Endodermal cell (in vitro differentiated cells): ENCODE data around the gene MIA3. TPM values are rescaled to one million over a fixed set of nuclear protein-coding genes. Genes with fewer than 3 reads are reported as not detected.
A peak's percentile ranks its signal among the peaks of the same experiment; 100 is the strongest.

Source experiments
- DNase-seq: peaks from one replicate; pipeline ENCODE4 v3.0.0-alpha.2; 2017
- H3K27ac ChIP-seq: 2 replicates; pipeline ENCODE4 v1.5.1; 2013; ENCODE audit warnings: mild to moderate bottlenecking, low read depth, low read length, moderate library complexity
- H3K27me3 ChIP-seq: 2 replicates; pipeline ENCODE4 v1.6.1; 2013; ENCODE audit warnings: mild to moderate bottlenecking, low read length, moderate library complexity; ENCODE audit not compliant: insufficient read depth, control insufficient read depth, poor library complexity, severe bottlenecking
- H3K36me3 ChIP-seq: 2 replicates; pipeline ENCODE4 v1.7.0; 2013; ENCODE audit warnings: mild to moderate bottlenecking, low read length, moderate library complexity; ENCODE audit not compliant: control insufficient read depth, insufficient read depth
- H3K4me1 ChIP-seq: one replicate; pipeline ENCODE4 v1.7.0; 2013; ENCODE audit warnings: low read length; ENCODE audit not compliant: control insufficient read depth, insufficient read depth
- H3K4me3 ChIP-seq: 2 replicates; pipeline ENCODE4 v1.5.1; 2013; ENCODE audit warnings: mild to moderate bottlenecking, low read length, moderate library complexity
- H3K9ac ChIP-seq: 2 replicates; pipeline ENCODE4 v1.6.1; 2013; ENCODE audit warnings: mild to moderate bottlenecking, low read length, moderate library complexity; ENCODE audit not compliant: poor library complexity, severe bottlenecking; ENCODE audit errors: extremely low read depth
- H3K9me3 ChIP-seq: 2 replicates; pipeline ENCODE4 v1.6.1; 2013; ENCODE audit warnings: mild to moderate bottlenecking, low read length, moderate library complexity; ENCODE audit not compliant: control insufficient read depth
- H3K27ac Mint-ChIP-seq: 2 replicates; pipeline ENCODE4 v1.8.0; 2020; ENCODE audit warnings: mixed read lengths
- H3K27me3 Mint-ChIP-seq: 2 replicates; pipeline ENCODE4 v1.8.0; 2021; ENCODE audit warnings: mild to moderate bottlenecking, mixed read lengths; ENCODE audit not compliant: insufficient read depth
- H3K36me3 Mint-ChIP-seq: 2 replicates; pipeline ENCODE4 v1.8.0; 2020; ENCODE audit warnings: low read depth, mixed read lengths
- H3K4me1 Mint-ChIP-seq: 2 replicates; pipeline ENCODE4 v1.8.0; 2020; ENCODE audit warnings: mixed read lengths
- H3K4me3 Mint-ChIP-seq: 2 replicates; pipeline ENCODE4 v1.8.0; 2020; ENCODE audit warnings: mild to moderate bottlenecking, moderate library complexity, mixed read lengths
- H3K9me3 Mint-ChIP-seq: 2 replicates; pipeline ENCODE4 v1.8.0; 2020; ENCODE audit warnings: mild to moderate bottlenecking, mixed read lengths
- CTCF ChIP-seq: fragments of 200-600 bp; sonication (generic); conservative IDR thresholded peaks from 2 replicates; pipeline ENCODE4 v1.5.0; 2021; ENCODE audit warnings: antibody characterized with exemption, mild to moderate bottlenecking
- WGBS, 2 experiments: methylation state at CpG; one replicate each; pipeline versions ENCODE4 v1.1.5 to v1.1.7; 2013; ENCODE audit warnings: missing lambda C conversion rate in 2 of 2, mixed read lengths in 1 of 2; ENCODE audit not compliant: insufficient coverage in 1 of 2, insufficient read length in 1 of 2; 5-methylcytosine and 5-hydroxymethylcytosine counted together
- long read RNA-seq, 4 experiments: library from polyadenylated mRNA in 2 of 4; library from RNA in 1 of 4; library from capped mRNA in 1 of 4; stranded (forward) in 3 of 4; unstranded in 1 of 4; transcript quantifications; one replicate each; pipeline ENCODE4 v2.0.0, GENCODE V29; 2020 to 2021; ENCODE audit warnings: inconsistent platforms in 1 of 4
- polyA plus RNA-seq, 2 experiments: library from polyadenylated mRNA; stranded (reverse); fragments of 50-300 nt; gene quantifications; one replicate each; pipeline ENCODE4 v1.2.3, GENCODE V29; 2013
- total RNA-seq, 2 donors: library from RNA; stranded (reverse); fragmentation: NEBNext Ultra II Directional in 1 of 2; extraction: Animal tissue kit (Norgen Biotek cat#: 25700) in 1 of 2; gene quantifications; 2 replicates in 1 of 2; 3 replicates in 1 of 2; pipeline ENCODE4 v1.2.1, GENCODE V29; 2021

MIA3 gene
- total RNA-seq: 10 to 100 TPM; 69.9 to 76.8 TPM
- 48.0 TPM for polyA plus RNA-seq (2013, experiment 1 of 2)
- 47.7 TPM for polyA plus RNA-seq (2013, experiment 2 of 2)
- long read RNA-seq, experiment 1, partial matches to known transcripts: 8 of 18 reads
- long read RNA-seq, experiment 1, other reads (novel, unspliced or antisense): 8 of 18 reads
- long read RNA-seq, experiment 2, full-length matches to known transcripts: 30 of 67 reads
- long read RNA-seq, experiment 2, partial matches to known transcripts: 26 of 67 reads
- long read RNA-seq, experiment 2, other reads (novel, unspliced or antisense): 11 of 67 reads
- long read RNA-seq, experiment 3, full-length matches to known transcripts: 32 of 97 reads
- long read RNA-seq, experiment 3, partial matches to known transcripts: 52 of 97 reads
- long read RNA-seq, experiment 3, other reads (novel, unspliced or antisense): 13 of 97 reads
- long read RNA-seq, experiment 4, transcript MIA3-201 (23 exons, 2,735 nt): major isoform, 5 of 10 reads
- long read RNA-seq, experiment 4, partial matches to known transcripts: 3 of 10 reads
- long read RNA-seq, experiment 4, other reads (novel, unspliced or antisense): 2 of 10 reads

- peak within 1 kb of the TSS; percentile 93 for H3K27ac Mint-ChIP-seq
- H3K36me3 Mint-ChIP-seq: peaks cover 21% of the 10 kb centered on the region
- H3K27me3 Mint-ChIP-seq: peaks cover 30% of the 10 kb centered on the region
- H3K4me1 Mint-ChIP-seq: peaks cover 15% of the 10 kb centered on the region
- peak within 1 kb of the TSS; percentile 93 for H3K4me3 Mint-ChIP-seq
- no peaks in the 10 kb centered on the region for H3K9me3 Mint-ChIP-seq
- peaks cover 36% of the 10 kb centered on the region for H3K27me3 ChIP-seq
- no peak for TF ChIP-seq CTCF
- no peaks in the 10 kb centered on the region for H3K9me3 ChIP-seq
- peaks cover 19% of the 10 kb centered on the region for H3K36me3 ChIP-seq
- H3K4me1 ChIP-seq: no peaks in the 10 kb centered on the region
- peak within 1 kb of the TSS; percentile 94 for H3K4me3 ChIP-seq
- no peak for DNase-seq
- H3K27ac ChIP-seq: no peak within 1 kb of the TSS
- H3K9ac ChIP-seq: peak within 1 kb of the TSS; percentile 68
- 0% methylated on average over 28 to 74 of the region's 81 CpGs for WGBS, 2 experiments
These were observed at the start of gene MIA3 for GRCh38 chr1:222618001-222618879. Gene MIA3, plus strand, starts transcription at chr1:222618097. Its CDS starts 14 bp downstream, at chr1:222618111.

- Histone ChIP-seq H3K4me1 (no peaks in the 10 kb centered on the region), H3K27me3 (peaks cover 17% of the 10 kb centered on the region), H3K27ac (no peak overlapping the region), H3K4me3 (no peak overlapping the region), H3K9ac (no peak overlapping the region), H3K36me3 (peaks cover 75% of the 10 kb centered on the region), H3K9me3 (peaks cover 22% of the 10 kb centered on the region)
- no peak for DNase-seq
- peaks cover 69% of the 10 kb centered on the region for H3K36me3 Mint-ChIP-seq
- H3K4me1 Mint-ChIP-seq: no peaks in the 10 kb centered on the region
- no peaks in the 10 kb centered on the region for H3K27me3 Mint-ChIP-seq
- no peak for TF ChIP-seq CTCF
- no peaks in the 10 kb centered on the region for H3K9me3 Mint-ChIP-seq
- no peak overlapping the region for H3K27ac Mint-ChIP-seq
- WGBS, 2 experiments: 90% methylated on average over 1 of the region's 1 CpG; no CpG with 5 or more reads in 1 of the 2 experiments
- no peak overlapping the region for H3K4me3 Mint-ChIP-seq
These were observed 47.1 kb upstream of the MIA3 start for GRCh38 chr1:222570837-222571236.

GRCh38 chr1:222579316-222579715 is 38.6 kb upstream of the MIA3 start:
- 94 to 100% methylated on average over 3 of the region's 3 CpGs for WGBS, 2 experiments
- TF ChIP-seq CTCF: no peak

More at GRCh38 chr1:222579316-222579715, 38.6 kb upstream of the MIA3 start:
- H3K9me3 ChIP-seq: no peaks in the 10 kb centered on the region
- H3K36me3 ChIP-seq: peaks cover 56% of the 10 kb centered on the region
- Mint-ChIP-seq H3K36me3 (peaks cover 66% of the 10 kb centered on the region), H3K4me3 (no peak overlapping the region), H3K4me1 (peaks cover 8% of the 10 kb centered on the region), H3K27me3 (no peaks in the 10 kb centered on the region), H3K27ac (no peak overlapping the region), H3K9me3 (peaks cover 2% of the 10 kb centered on the region)
- H3K4me1 ChIP-seq: no peaks in the 10 kb centered on the region
- H3K27ac ChIP-seq: no peak overlapping the region
- no peak overlapping the region for H3K9ac ChIP-seq
- peaks cover 32% of the 10 kb centered on the region for H3K27me3 ChIP-seq
- DNase-seq: no peak
- H3K4me3 ChIP-seq: no peak overlapping the region
